Suppressor macrophage treated with lipopolysaccharide for 1 hour (primary cell): Measurements from ENCODE around the gene CLIC4.
A peak's percentile ranks its signal among the peaks of the same experiment; 100 is the strongest.
"Not testable (repeated sequence)": the region's sequence is repeated elsewhere in the genome, so short reads cannot be mapped to it uniquely, and the experiment has no call there.

Experiments used
- DNase-seq, 3 donors: peaks; one replicate each; pipeline ENCODE4 v3.0.0-alpha.2; 2020 to 2022

The CLIC4 gene

GRCh38 chr1:24744911-24745710 is at the start of gene CLIC4:
CLIC4 (plus strand) TSS chr1:24745447; CDS start chr1:24745554, 107 bp downstream.
- DNase-seq = peak; percentile 100

DNA sequence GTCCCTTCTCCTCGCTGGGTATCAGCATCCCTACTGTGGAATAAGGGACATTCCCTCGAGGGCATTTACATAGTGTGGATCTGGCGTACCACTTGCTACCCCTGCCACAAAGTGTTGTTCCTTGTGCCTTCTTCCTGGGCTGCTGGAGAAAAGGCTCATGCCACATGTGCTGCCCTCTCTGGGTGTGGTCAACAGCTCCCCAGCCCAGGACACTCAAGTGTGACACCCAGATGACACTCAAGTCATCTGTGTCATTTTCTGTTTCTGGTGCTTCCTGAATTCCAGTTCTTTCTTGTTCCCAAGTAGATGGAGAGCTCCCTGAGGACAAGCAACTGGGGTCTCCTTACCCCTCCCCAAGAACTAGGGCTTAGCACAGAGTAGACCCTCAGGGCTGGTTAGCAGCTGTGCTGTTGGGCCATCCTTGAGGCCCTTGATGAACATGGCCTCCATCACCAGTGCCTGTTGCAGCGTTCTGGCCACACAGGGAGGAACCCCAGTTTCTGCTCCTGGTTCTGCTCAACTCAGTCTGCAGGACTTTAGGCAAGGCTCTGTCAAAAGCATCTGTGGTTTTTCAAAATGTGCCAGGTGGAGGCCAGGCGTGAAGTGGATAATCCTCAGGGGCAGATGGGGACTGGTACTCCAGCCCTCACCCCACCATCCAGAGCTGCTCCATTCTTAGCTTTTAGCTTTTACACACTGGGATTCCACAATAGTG is 49.0 kb upstream of the CLIC4 start:
- peak; percentile 15 to 32 (median 30) for DNase-seq

- no peak for DNase-seq
Measured at GRCh38 chr1:24696756-24697330, 48.4 kb upstream of the CLIC4 start.

- not testable (repeated sequence) for DNase-seq
Measured at GRCh38 chr1:24697453-24698001, 47.7 kb upstream of the CLIC4 start.

DNA sequence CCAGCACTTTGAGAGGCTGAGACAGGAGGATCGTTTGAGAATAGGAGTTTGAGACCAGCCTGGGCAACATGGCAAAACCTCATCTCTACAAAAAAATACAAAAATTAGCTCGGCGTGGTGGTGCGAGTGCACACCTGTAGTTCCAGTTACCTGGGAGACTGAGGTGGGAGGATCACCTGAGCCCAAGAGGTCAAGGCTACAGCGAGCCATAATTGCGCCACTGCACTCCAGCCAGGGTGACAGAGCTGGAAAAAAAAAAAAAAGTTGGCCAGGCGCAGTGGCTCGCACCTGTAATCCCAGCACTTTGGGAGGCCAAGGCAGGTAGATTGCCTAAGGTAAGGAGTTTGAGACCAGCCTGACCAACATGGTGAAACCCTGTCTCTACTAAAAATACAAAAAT is 46.9 kb upstream of the CLIC4 start:
- DNase-seq = not testable (repeated sequence)

GRCh38 chr1:24699628-24700027 is 45.6 kb upstream of the CLIC4 start:
- no peak for DNase-seq

GRCh38 chr1:24702511-24703293 is 42.5 kb upstream of the CLIC4 start:
- DNase-seq = no peak

GRCh38 chr1:24704411-24705259 is 40.6 kb upstream of the CLIC4 start:
- peak; percentile 66 to 88 (median 69) for DNase-seq

DNA sequence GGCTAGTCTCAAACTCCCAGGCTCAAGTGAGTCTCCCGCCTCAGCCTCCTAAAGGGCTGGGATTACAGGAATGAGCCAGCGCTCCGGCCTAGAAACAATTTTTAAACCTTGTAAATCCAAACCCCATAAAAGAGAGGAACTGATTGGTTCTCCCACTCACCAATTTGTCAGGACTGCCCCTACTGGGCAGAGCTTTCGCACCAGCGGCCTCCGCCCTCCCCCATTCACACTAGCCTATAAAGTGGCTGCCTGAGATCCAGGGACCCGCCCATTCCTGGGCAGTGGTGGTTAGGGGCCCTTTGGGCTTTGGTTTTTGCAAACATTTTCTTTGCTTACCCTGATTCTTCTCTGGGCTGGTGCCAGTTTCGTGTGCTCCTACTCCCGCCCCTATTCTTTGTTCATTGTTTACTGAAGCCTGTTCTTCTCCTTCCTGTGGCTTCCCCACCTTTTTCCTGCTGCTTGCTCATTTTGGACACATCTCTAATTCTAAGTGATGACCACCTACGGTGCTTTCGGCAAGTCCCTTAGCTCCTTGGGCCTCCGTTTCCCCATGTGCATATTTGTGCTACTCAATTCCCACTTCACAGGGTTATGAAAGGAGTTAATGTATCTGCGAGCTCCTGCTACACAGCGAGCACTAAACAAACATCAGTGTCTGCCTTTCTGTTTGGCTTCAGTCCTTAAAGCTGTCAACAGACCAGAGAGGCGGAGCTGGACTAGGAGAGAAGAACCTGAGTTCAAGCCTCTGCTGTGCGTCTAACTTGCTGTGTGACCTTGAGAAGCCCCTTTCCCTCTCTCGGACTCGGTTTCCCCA is 39.8 kb upstream of the CLIC4 start:
- DNase-seq = peak; percentile 64 to 66 (median 65)

GRCh38 chr1:24706074-24706389 is 39.2 kb upstream of the CLIC4 start:
- not testable (repeated sequence) for DNase-seq

- no peak for DNase-seq
Measured at GRCh38 chr1:24707687-24708086, 37.6 kb upstream of the CLIC4 start.

GRCh38 chr1:24708938-24709337 is 36.3 kb upstream of the CLIC4 start:
- peak; percentile 82 to 98 (median 96) for DNase-seq

- peak; percentile 43 to 77 (median 60) for DNase-seq
Measured at GRCh38 chr1:24709791-24710441, 35.3 kb upstream of the CLIC4 start.

GRCh38 chr1:24711329-24711728 is 33.9 kb upstream of the CLIC4 start:
- no peak for DNase-seq

DNA sequence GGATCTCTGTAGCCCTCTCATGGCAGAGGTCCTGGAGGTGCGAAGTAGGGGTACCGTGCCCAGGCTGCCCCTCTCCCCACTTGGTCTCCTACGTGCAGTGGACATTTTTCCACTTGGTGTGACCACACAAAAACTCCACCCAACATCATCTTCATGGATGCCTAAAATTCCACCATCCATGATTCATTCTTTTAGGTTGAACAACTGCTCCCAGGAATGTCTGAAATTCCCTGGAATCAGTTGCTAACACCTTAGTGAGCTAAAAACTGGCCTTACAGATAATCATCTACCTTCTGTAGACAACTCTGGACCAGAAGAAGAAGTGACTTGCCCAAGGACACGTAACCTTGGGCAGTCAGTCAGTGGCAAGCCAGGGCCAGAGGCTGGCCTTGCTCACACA is 32.1 kb upstream of the CLIC4 start:
- DNase-seq = no peak

DNA sequence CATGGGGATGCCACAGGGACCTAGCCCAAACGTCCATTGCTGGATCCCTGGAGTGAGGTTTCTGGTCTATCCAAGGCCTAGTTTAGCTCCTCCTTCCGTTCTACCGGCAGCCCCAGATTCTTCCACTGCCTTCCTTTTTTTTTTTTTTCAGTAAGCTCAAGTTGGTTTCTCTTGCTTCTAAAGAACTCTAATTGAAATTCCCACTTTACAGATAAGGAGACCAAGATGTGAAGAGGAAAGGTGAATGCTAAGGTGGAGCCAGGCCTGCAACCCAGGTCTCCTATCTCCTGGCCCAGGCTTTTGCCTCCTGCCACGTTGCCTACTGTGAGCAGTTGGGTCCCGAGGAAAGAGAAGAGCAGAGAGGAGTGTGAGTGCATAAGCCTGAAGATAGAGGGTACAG is 31.5 kb upstream of the CLIC4 start:
- no peak for DNase-seq

DNA sequence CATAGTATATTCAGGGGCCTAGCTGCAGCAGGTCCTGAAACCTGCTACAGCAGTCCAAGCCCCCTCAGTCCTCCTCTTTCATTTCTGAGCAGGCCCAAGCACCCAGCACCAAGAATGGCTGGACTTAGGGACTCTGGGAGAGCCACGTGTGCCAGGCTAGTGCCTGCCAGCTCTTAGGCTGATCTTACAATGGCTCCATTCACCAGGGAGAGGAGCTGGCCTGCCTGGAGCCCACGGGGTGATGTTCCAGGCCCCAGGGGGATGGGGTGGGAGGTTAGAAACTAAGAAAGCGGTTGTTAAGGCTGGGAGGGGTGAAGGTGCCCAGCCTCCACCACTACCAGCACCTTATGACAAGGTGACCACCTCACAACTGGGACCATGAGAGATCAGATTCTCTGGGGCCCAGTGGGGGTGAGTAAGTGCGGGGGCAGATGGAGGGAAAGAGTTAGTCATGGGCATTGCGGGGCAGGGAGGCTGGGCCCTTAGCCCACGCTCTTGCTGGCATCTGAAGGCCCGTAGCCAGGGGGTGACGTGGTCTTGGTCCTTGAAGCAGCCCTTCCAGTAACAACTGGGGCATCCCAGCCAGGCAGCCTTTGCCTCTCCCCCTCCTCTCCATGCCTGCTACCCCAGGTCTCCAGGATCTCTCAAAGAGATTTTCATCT is 30.3 kb upstream of the CLIC4 start:
- DNase-seq = peak; percentile 15 to 36 (median 24)

DNA sequence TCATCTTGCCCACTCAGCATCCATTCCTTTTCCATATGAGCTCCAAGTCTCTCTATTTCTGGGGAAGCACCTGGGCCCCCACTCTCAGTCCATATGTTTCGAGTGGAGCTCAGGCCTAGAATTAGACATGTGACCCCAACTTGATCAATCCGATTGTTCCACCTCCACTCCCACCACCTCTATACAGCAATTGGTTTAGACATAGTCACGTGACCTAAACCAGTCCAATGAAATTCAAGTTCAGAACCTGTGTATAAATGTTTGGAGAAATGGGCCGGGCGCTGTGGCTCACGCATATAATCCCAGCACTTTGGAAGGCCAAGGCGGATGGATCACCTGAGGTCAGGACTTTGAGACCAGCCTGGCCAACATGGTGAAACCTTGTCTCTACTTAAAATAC is 29.6 kb upstream of the CLIC4 start:
- DNase-seq = no peak

DNA sequence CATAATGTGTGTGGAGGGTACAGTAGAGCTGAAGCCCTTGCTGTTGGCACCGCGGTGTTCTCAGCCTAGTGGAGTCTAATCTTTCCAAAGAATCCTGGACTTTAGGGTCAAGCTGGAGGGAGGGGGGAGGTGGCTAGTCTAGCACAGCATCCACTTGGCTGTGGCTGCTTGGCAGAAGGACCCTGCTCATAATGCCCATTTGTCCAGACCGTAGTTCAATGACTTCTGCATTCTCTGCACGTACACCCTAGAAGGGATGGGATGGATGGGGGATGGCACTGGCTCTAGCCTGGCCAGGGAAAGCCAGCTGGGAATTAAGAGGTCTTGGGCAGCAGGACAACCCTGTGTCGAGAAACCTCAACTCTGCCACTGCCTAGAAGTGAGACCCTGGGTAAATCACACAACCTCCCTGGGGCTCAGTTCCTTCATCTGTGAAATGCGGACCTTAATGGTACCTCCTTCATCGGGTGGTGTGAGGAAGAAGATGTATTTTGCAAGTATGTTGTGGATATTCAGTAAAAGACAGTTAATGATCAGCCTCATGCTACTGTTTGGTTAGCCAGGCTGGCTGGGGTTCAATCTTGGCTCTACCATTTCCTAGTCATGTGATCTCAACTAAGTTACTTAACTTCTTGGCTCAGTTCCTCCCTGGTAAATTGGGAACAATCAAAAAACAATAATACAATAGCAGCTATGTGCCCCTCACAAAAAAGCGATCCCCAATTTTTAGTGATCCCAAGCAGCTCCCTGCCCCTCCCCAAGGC is 27.2 kb upstream of the CLIC4 start:
- no peak for DNase-seq
